ENCODE data around the gene FRMPD1. TPM values are rescaled to one million over a fixed set of nuclear protein-coding genes. Genes with fewer than 3 reads are reported as not detected.

The FRMPD1 gene
- total RNA-seq, 4 donors from 2014 or later = 0.34 to 0.50 (median 0.45) TPM; not detected in 1

DNA sequence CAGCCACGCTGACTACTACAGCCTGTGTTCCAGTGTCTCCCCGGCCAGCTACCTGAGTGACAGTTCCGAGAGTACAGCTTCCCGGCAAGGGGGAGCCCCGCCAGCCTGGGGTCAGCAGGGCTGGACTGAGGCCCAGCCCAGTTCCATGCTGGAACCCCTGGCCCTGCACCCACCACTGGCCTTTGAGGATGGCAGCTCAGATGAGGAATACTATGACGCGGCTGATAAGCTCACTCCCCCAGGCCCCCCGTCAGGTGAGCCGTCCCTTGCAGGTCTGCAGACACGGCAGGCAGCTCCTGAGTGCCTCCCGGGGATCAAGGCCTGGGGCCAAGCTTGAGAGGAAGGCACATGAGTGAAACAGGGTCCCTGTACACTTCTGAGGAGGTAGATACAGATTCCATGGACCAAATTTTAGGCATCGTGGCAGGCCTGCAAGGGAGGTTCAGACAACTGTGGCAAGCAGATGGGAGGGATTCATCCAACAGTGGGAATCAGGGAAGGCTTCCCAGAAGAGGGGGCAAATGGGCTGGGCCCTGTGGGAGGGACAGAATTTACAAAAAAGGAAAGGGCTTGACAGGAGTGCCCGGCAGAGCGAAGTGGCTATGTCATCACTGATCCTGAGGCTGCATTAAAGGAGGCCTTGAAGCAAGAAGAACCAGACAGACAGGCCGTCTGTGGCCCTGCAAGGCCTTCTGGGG lies 90.0 kb downstream of the FRMPD1 start:
- H3K9me3 ChIP-seq = no peaks in the 10 kb centered on the region
- H3K27ac ChIP-seq (replicated peaks in 1 of 4) = no peak overlapping the region
- 80% methylated on average over 6 of the region's 15 CpGs for WGBS
- no peaks in the 10 kb centered on the region for H3K4me1 ChIP-seq
- intact Hi-C loops (cut with DNase I) = loop anchor here (10.0 kb wide), 1 partner anchor 624 kb away; no protein-coding TSS in a partner anchor
- H3K4me3 ChIP-seq = no peak overlapping the region
- H3K36me3 ChIP-seq = no peaks in the 10 kb centered on the region
- no peak for DNase-seq (ENCODE audit: extremely low spot score)
- H3K27me3 ChIP-seq = no peaks in the 10 kb centered on the region
- TF ChIP-seq POLR2A (IDR thresholded peaks at IDR 0.05; ENCODE audit: low read depth) (no peak), POLR2AphosphoS5 (IDR thresholded peaks at IDR 0.05) (no peak), EP300 (IDR thresholded peaks at IDR 0.05) (no peak)
- TF ChIP-seq, protein P1, sequence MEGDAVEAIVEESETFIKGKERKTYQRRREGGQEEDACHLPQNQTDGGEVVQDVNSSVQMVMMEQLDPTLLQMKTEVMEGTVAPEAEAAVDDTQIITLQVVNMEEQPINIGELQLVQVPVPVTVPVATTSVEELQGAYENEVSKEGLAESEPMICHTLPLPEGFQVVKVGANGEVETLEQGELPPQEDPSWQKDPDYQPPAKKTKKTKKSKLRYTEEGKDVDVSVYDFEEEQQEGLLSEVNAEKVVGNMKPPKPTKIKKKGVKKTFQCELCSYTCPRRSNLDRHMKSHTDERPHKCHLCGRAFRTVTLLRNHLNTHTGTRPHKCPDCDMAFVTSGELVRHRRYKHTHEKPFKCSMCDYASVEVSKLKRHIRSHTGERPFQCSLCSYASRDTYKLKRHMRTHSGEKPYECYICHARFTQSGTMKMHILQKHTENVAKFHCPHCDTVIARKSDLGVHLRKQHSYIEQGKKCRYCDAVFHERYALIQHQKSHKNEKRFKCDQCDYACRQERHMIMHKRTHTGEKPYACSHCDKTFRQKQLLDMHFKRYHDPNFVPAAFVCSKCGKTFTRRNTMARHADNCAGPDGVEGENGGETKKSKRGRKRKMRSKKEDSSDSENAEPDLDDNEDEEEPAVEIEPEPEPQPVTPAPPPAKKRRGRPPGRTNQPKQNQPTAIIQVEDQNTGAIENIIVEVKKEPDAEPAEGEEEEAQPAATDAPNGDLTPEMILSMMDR (IDR thresholded peaks at IDR 0.05) = no peak

- H3K27me3 ChIP-seq = no peaks in the 10 kb centered on the region
- H3K36me3 ChIP-seq = no peaks in the 10 kb centered on the region
- no peaks in the 10 kb centered on the region for H3K9me3 ChIP-seq
- H3K4me3 ChIP-seq = no peak overlapping the region
- no peak overlapping the region for H3K27ac ChIP-seq (replicated peaks in 1 of 4)
- 81% methylated on average over 5 of the region's 8 CpGs for WGBS
- DNase-seq (ENCODE audit: extremely low spot score) = no peak
- H3K4me1 ChIP-seq = no peaks in the 10 kb centered on the region
- no peak for TF ChIP-seq POLR2A (IDR thresholded peaks at IDR 0.05; ENCODE audit: low read depth)
- no peak for TF ChIP-seq EP300 (IDR thresholded peaks at IDR 0.05)
- TF ChIP-seq, protein P1 (IDR thresholded peaks at IDR 0.05) = no peak
- intact Hi-C loops (cut with DNase I) = loop anchor here (10.0 kb wide), 1 partner anchor 619 kb away; no protein-coding TSS in a partner anchor
These were observed 95.2 kb downstream of the FRMPD1 start for GRCh38 chr9:37745970-37746369.

- H3K27me3 ChIP-seq = no peaks in the 10 kb centered on the region
- WGBS = 77% methylated on average over 14 of the region's 24 CpGs
- no peaks in the 10 kb centered on the region for H3K36me3 ChIP-seq
- H3K9me3 ChIP-seq = no peaks in the 10 kb centered on the region
- H3K4me3 ChIP-seq = no peak overlapping the region
- DNase-seq (ENCODE audit: extremely low spot score) = no peak
- TF ChIP-seq POLR2AphosphoS5 (IDR thresholded peaks at IDR 0.05) (no peak), POLR2A (IDR thresholded peaks at IDR 0.05; ENCODE audit: low read depth) (no peak), EP300 (IDR thresholded peaks at IDR 0.05) (no peak)
- TF ChIP-seq, protein P1 (IDR thresholded peaks at IDR 0.05) = no peak
- H3K27ac ChIP-seq (replicated peaks in 1 of 4) = no peak overlapping the region
- intact Hi-C loops (cut with DNase I) = loop anchor here (10.0 kb wide), 1 partner anchor 618 kb away; no protein-coding TSS in a partner anchor
- H3K4me1 ChIP-seq = no peaks in the 10 kb centered on the region
These were observed 95.9 kb downstream of the FRMPD1 start for GRCh38 chr9:37746448-37747270.

DNA sequence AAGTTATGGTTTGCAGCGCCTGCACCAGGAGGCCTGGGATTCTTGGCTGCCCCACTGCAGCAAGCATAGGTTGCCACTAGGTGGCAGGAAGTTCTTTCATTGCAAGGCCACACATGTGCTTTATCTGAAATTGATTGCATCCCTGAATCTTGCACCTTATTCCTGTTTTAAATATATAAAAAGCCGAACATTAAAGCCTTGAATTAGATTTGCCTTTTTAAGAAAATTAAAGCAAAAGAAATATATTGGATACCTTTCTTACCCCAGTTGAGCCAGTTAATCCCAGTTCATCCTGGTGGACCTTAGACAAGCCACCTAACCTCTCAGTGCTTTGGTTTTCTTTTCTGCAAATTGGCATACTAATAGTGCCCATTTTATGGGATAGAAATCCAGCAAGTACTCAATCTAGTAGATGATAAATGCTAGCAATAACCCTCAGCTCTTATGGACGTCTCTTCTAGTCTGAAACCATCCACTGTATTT lies 96.6 kb downstream of the FRMPD1 start:
- no peaks in the 10 kb centered on the region for H3K27me3 ChIP-seq
- 29% methylated on average over 3 of the region's 3 CpGs for WGBS
- intact Hi-C loops (cut with DNase I) = loop anchor here (10.0 kb wide), 1 partner anchor 617 kb away; no protein-coding TSS in a partner anchor
- no peaks in the 10 kb centered on the region for H3K36me3 ChIP-seq
- H3K27ac ChIP-seq (replicated peaks in 1 of 4) = no peak overlapping the region
- H3K4me3 ChIP-seq = no peak overlapping the region
- no peak for TF ChIP-seq POLR2A (IDR thresholded peaks at IDR 0.05; ENCODE audit: low read depth)
- TF ChIP-seq, protein P1 (IDR thresholded peaks at IDR 0.05) = peak; percentile 71 to 94 (median 72)
- TF ChIP-seq POLR2AphosphoS5 (IDR thresholded peaks at IDR 0.05) = no peak
- TF ChIP-seq EP300 (IDR thresholded peaks at IDR 0.05) = no peak
- no peak for DNase-seq (ENCODE audit: extremely low spot score)
- H3K9me3 ChIP-seq = no peaks in the 10 kb centered on the region
- no peaks in the 10 kb centered on the region for H3K4me1 ChIP-seq
